RWPE1 (cell line): Measurements from ENCODE around the gene RNF14.

ENCODE experiments used
- CTCF ChIA-PET: fragments of 350-600 bp; sonication (Branson Sonifier 250); formaldehyde crosslinking; extraction: SDS; loops from one replicate; lab custom pipeline; 2021; lab: Yijun Ruan, JAX
- POLR2A ChIA-PET: fragments of 400-600 bp; formaldehyde crosslinking; extraction: SDS; loops from one replicate; lab custom pipeline; 2020; ENCODE audit warnings: antibody characterized with exemption; ENCODE audit not compliant: low non-redundant PET; lab: Yijun Ruan, JAX
- DNase-seq: peaks from one replicate; pipeline ENCODE4 v3.0.0; 2012; ENCODE audit warnings: low spot score
- H3K27ac ChIP-seq: fragments of 450-650 bp; 2 replicates; pipeline ENCODE4 v1.5.1; 2017
- CTCF ChIP-seq: fragments of 450-650 bp; conservative IDR thresholded peaks from 2 replicates; pipeline ENCODE4 v1.5.1; 2017; ENCODE audit warnings: low read depth, mild to moderate bottlenecking

RNF14 gene

GRCh38 chr5:141969783-141970771 is 1.2 kb downstream of the RNF14 start:
- TF ChIP-seq CTCF, result no peak
- CTCF ChIA-PET, result interaction anchor here (0.9 to 3.2 kb wide), 8 partner anchors 7 to 278 kb away, joined by 3 to 22 read pairs (median 4); partner anchors contain the start of gene PCDH1
- POLR2A ChIA-PET, result interaction anchor here (0.5 to 2.1 kb wide), 5 partner anchors 8 to 283 kb away, joined by 3 to 11 read pairs (median 5); partner anchors contain the start of gene DELE1
- peak overlapping the region; percentile 96 for H3K27ac ChIP-seq
- no peak for DNase-seq

- ChIA-PET POLR2A (no interaction called here), CTCF (no interaction called here)
- no peak overlapping the region for H3K27ac ChIP-seq
- DNase-seq, result peak; percentile 45
- no peak for TF ChIP-seq CTCF
These were observed 5.1 kb downstream of the RNF14 start for GRCh38 chr5:141973871-141974595.

GRCh38 chr5:141976176-141976575 is 7.3 kb downstream of the RNF14 start:
- DNase-seq, result peak; percentile 51
- TF ChIP-seq CTCF, result no peak
- ChIA-PET POLR2A (no interaction called here), CTCF (interaction anchor here (0.6 to 1.4 kb wide), 2 partner anchors 15 to 155 kb away, joined by 3 to 8 read pairs; no protein-coding TSS in a partner anchor)
- no peak overlapping the region for H3K27ac ChIP-seq

GRCh38 chr5:141978389-141978788 is 9.5 kb downstream of the RNF14 start:
- ChIA-PET CTCF (interaction anchor here (1.1 to 1.5 kb wide), 2 partner anchors 9 to 17 kb away, joined by 3 read pairs; partner anchors contain the start of gene RNF14), POLR2A (interaction anchor here (1.3 kb wide), 1 partner anchor 9 kb away, joined by 5 read pairs; the partner anchor contains the start of gene RNF14)
- H3K27ac ChIP-seq, result no peak overlapping the region
- no peak for TF ChIP-seq CTCF
- DNase-seq, result no peak

GRCh38 chr5:141982626-141983025 is 13.7 kb downstream of the RNF14 start:
- no peak for DNase-seq
- no peak overlapping the region for H3K27ac ChIP-seq
- ChIA-PET POLR2A (no interaction called here), CTCF (interaction anchor here (1.3 kb wide), 1 partner anchor 32 kb away, joined by 4 read pairs; no protein-coding TSS in a partner anchor)
- no peak for TF ChIP-seq CTCF

GRCh38 chr5:141986072-141986471 is 17.2 kb downstream of the RNF14 start:
- DNase-seq, result no peak
- CTCF ChIA-PET, result interaction anchor here (0.6 kb wide), 1 partner anchor 29 kb away, joined by 3 read pairs; no protein-coding TSS in a partner anchor
- TF ChIP-seq CTCF, result no peak
- no peak overlapping the region for H3K27ac ChIP-seq
- POLR2A ChIA-PET, result no interaction called here
